ENCODE data around the gene TREM2.

TREM2 gene

GRCh38 chr6:41147917-41148316 lies 15.0 kb downstream of the TREM2 start:
- H2AK5ac ChIP-seq (ENCODE audit: low read depth, low read length): no peak overlapping the region
- no peak overlapping the region for H2BK120ac ChIP-seq (ENCODE audit: low read depth, low read length)
- H4K91ac ChIP-seq (ENCODE audit: low read depth, low read length, poor library complexity): no peak overlapping the region
- WGBS, 2 donors (ENCODE audit: extremely low coverage in 2 of 2, insufficient read length in 2 of 2, insufficient replicate concordance in 1 of 2): no CpG with 5 or more reads among the region's 1 CpG
- H2AFZ ChIP-seq (ENCODE audit: low read length): no peak overlapping the region
- no peak overlapping the region for H3K4me3 ChIP-seq (ENCODE audit: low read length in 2 of 2)
- no peak overlapping the region for H3K9ac ChIP-seq (ENCODE audit: low read depth, low read length, poor library complexity)
- H3K4me2 ChIP-seq (ENCODE audit: insufficient read depth, low read length, poor library complexity, severe bottlenecking): no peak overlapping the region
- DNase-seq (ENCODE audit: low spot score): no peak
- no peak overlapping the region for H2BK12ac ChIP-seq (ENCODE audit: low read length)
- H3K79me1 ChIP-seq (ENCODE audit: low read depth, low read length): no peaks in the 10 kb centered on the region
- no peak overlapping the region for H2BK5ac ChIP-seq (ENCODE audit: low read length)
- H3K27ac ChIP-seq (replicated peaks; ENCODE audit: low read length): no peak overlapping the region
- H3K4me1 ChIP-seq (ENCODE audit: control insufficient read depth in 2 of 2, insufficient read depth in 1 of 2, low read depth in 1 of 2, low read length in 2 of 2): no peaks in the 10 kb centered on the region
- no peak overlapping the region for H3K14ac ChIP-seq (ENCODE audit: low read length)
- H3K27me3 ChIP-seq (ENCODE audit: control insufficient read depth in 3 of 3, insufficient read depth in 3 of 3, low read depth in 1 of 3, low read length in 3 of 3): no peaks in the 10 kb centered on the region
- H3K23ac ChIP-seq (ENCODE audit: low read depth, low read length, poor library complexity): no peak overlapping the region
- no peaks in the 10 kb centered on the region for H3K36me3 ChIP-seq (replicated peaks in 1 of 2; ENCODE audit: control insufficient read depth in 2 of 2, insufficient read depth in 2 of 2, low read length in 2 of 2)
- no peaks in the 10 kb centered on the region for H3K9me3 ChIP-seq (replicated peaks in 1 of 2; ENCODE audit: control insufficient read depth in 2 of 2, insufficient read depth in 1 of 2, low read depth in 1 of 2, low read length in 2 of 2)
- no peak overlapping the region for H3K4ac ChIP-seq (ENCODE audit: low read length)
- H2BK15ac ChIP-seq (ENCODE audit: low read length): no peak overlapping the region
- H4K8ac ChIP-seq (ENCODE audit: low read depth, low read length): no peak overlapping the region
- no peak overlapping the region for H3K18ac ChIP-seq (ENCODE audit: low read length)

- no peak overlapping the region for H3K27ac ChIP-seq (replicated peaks; ENCODE audit: low read length)
- no peak overlapping the region for H3K23ac ChIP-seq (ENCODE audit: low read depth, low read length, poor library complexity)
- DNase-seq (ENCODE audit: low spot score): no peak
- H4K91ac ChIP-seq (ENCODE audit: low read depth, low read length, poor library complexity): no peak overlapping the region
- no peak overlapping the region for H2BK120ac ChIP-seq (ENCODE audit: low read depth, low read length)
- no peak overlapping the region for H3K18ac ChIP-seq (ENCODE audit: low read length)
- H3K9me3 ChIP-seq (replicated peaks in 1 of 2; ENCODE audit: control insufficient read depth in 2 of 2, insufficient read depth in 1 of 2, low read depth in 1 of 2, low read length in 2 of 2): no peaks in the 10 kb centered on the region
- H4K8ac ChIP-seq (ENCODE audit: low read depth, low read length): no peak overlapping the region
- no peak overlapping the region for H2BK5ac ChIP-seq (ENCODE audit: low read length)
- H2AFZ ChIP-seq (ENCODE audit: low read length): no peak overlapping the region
- no peaks in the 10 kb centered on the region for H3K36me3 ChIP-seq (replicated peaks in 1 of 2; ENCODE audit: control insufficient read depth in 2 of 2, insufficient read depth in 2 of 2, low read length in 2 of 2)
- H3K9ac ChIP-seq (ENCODE audit: low read depth, low read length, poor library complexity): no peak overlapping the region
- H2BK15ac ChIP-seq (ENCODE audit: low read length): no peak overlapping the region
- no peak overlapping the region for H3K4me2 ChIP-seq (ENCODE audit: insufficient read depth, low read length, poor library complexity, severe bottlenecking)
- no peaks in the 10 kb centered on the region for H3K79me1 ChIP-seq (ENCODE audit: low read depth, low read length)
- no peak overlapping the region for H3K14ac ChIP-seq (ENCODE audit: low read length)
- no peaks in the 10 kb centered on the region for H3K27me3 ChIP-seq (ENCODE audit: control insufficient read depth in 3 of 3, insufficient read depth in 3 of 3, low read depth in 1 of 3, low read length in 3 of 3)
- no peak overlapping the region for H2BK12ac ChIP-seq (ENCODE audit: low read length)
- peaks cover 4 to 5% of the 10 kb centered on the region in 2 donors for H3K4me1 ChIP-seq (ENCODE audit: control insufficient read depth in 2 of 2, insufficient read depth in 1 of 2, low read depth in 1 of 2, low read length in 2 of 2)
- H2AK5ac ChIP-seq (ENCODE audit: low read depth, low read length): no peak overlapping the region
- H3K4ac ChIP-seq (ENCODE audit: low read length): no peak overlapping the region
- no peak overlapping the region for H3K4me3 ChIP-seq (ENCODE audit: low read length in 2 of 2)
These were observed 26.0 kb downstream of the TREM2 start for GRCh38 chr6:41136911-41137310.

- Histone ChIP-seq H3K79me1 (ENCODE audit: low read depth, low read length) (no peaks in the 10 kb centered on the region), H2BK120ac (ENCODE audit: low read depth, low read length) (no peak overlapping the region), H3K27me3 (ENCODE audit: control insufficient read depth in 3 of 3, insufficient read depth in 3 of 3, low read depth in 1 of 3, low read length in 3 of 3) (no peaks in the 10 kb centered on the region), H3K9ac (ENCODE audit: low read depth, low read length, poor library complexity) (no peak overlapping the region), H4K91ac (ENCODE audit: low read depth, low read length, poor library complexity) (no peak overlapping the region), H3K14ac (ENCODE audit: low read length) (no peak overlapping the region), H3K4me2 (ENCODE audit: insufficient read depth, low read length, poor library complexity, severe bottlenecking) (no peak overlapping the region), H3K18ac (ENCODE audit: low read length) (no peak overlapping the region), H4K8ac (ENCODE audit: low read depth, low read length) (no peak overlapping the region), H3K36me3 (replicated peaks in 1 of 2; ENCODE audit: control insufficient read depth in 2 of 2, insufficient read depth in 2 of 2, low read length in 2 of 2) (no peaks in the 10 kb centered on the region), H3K4me1 (ENCODE audit: control insufficient read depth in 2 of 2, insufficient read depth in 1 of 2, low read depth in 1 of 2, low read length in 2 of 2) (peaks cover under 1 to 5% of the 10 kb centered on the region in 2 donors), H3K23ac (ENCODE audit: low read depth, low read length, poor library complexity) (no peak overlapping the region), H2AFZ (ENCODE audit: low read length) (no peak overlapping the region), H3K4me3 (ENCODE audit: low read length in 2 of 2) (no peak overlapping the region), H3K4ac (ENCODE audit: low read length) (no peak overlapping the region), H2BK15ac (ENCODE audit: low read length) (no peak overlapping the region), H2BK12ac (ENCODE audit: low read length) (no peak overlapping the region), H2BK5ac (ENCODE audit: low read length) (no peak overlapping the region), H2AK5ac (ENCODE audit: low read depth, low read length) (no peak overlapping the region), H3K9me3 (replicated peaks in 1 of 2; ENCODE audit: control insufficient read depth in 2 of 2, insufficient read depth in 1 of 2, low read depth in 1 of 2, low read length in 2 of 2) (no peaks in the 10 kb centered on the region), H3K27ac (replicated peaks; ENCODE audit: low read length) (no peak overlapping the region)
- DNase-seq (ENCODE audit: low spot score): no peak
- WGBS, 2 donors (ENCODE audit: extremely low coverage in 2 of 2, insufficient read length in 2 of 2, insufficient replicate concordance in 1 of 2): no CpG with 5 or more reads among the region's 3 CpGs
These were observed 27.7 kb downstream of the TREM2 start for GRCh38 chr6:41135062-41135832.

GRCh38 chr6:41132254-41132653 lies 30.7 kb downstream of the TREM2 start:
- Histone ChIP-seq H3K27me3 (ENCODE audit: control insufficient read depth in 3 of 3, insufficient read depth in 3 of 3, low read depth in 1 of 3, low read length in 3 of 3) (no peaks in the 10 kb centered on the region), H3K4me1 (ENCODE audit: control insufficient read depth in 2 of 2, insufficient read depth in 1 of 2, low read depth in 1 of 2, low read length in 2 of 2) (no peaks in the 10 kb centered on the region), H3K4ac (ENCODE audit: low read length) (no peak overlapping the region), H3K27ac (replicated peaks; ENCODE audit: low read length) (no peak overlapping the region), H2BK15ac (ENCODE audit: low read length) (no peak overlapping the region), H2BK120ac (ENCODE audit: low read depth, low read length) (no peak overlapping the region), H3K23ac (ENCODE audit: low read depth, low read length, poor library complexity) (no peak overlapping the region), H3K9ac (ENCODE audit: low read depth, low read length, poor library complexity) (no peak overlapping the region), H3K36me3 (replicated peaks in 1 of 2; ENCODE audit: control insufficient read depth in 2 of 2, insufficient read depth in 2 of 2, low read length in 2 of 2) (no peaks in the 10 kb centered on the region), H2BK5ac (ENCODE audit: low read length) (no peak overlapping the region), H4K8ac (ENCODE audit: low read depth, low read length) (no peak overlapping the region), H2AFZ (ENCODE audit: low read length) (no peak overlapping the region), H3K4me2 (ENCODE audit: insufficient read depth, low read length, poor library complexity, severe bottlenecking) (no peak overlapping the region), H4K91ac (ENCODE audit: low read depth, low read length, poor library complexity) (no peak overlapping the region), H3K79me1 (ENCODE audit: low read depth, low read length) (no peaks in the 10 kb centered on the region), H3K4me3 (ENCODE audit: low read length in 2 of 2) (no peak overlapping the region), H2AK5ac (ENCODE audit: low read depth, low read length) (no peak overlapping the region), H2BK12ac (ENCODE audit: low read length) (no peak overlapping the region), H3K18ac (ENCODE audit: low read length) (no peak overlapping the region), H3K14ac (ENCODE audit: low read length) (no peak overlapping the region), H3K9me3 (replicated peaks in 1 of 2; ENCODE audit: control insufficient read depth in 2 of 2, insufficient read depth in 1 of 2, low read depth in 1 of 2, low read length in 2 of 2) (no peaks in the 10 kb centered on the region)
- WGBS, 2 donors (ENCODE audit: extremely low coverage in 2 of 2, insufficient read length in 2 of 2, insufficient replicate concordance in 1 of 2): no CpG with 5 or more reads among the region's 2 CpGs
- DNase-seq (ENCODE audit: low spot score): no peak

Measured in neuronal stem cell (in vitro differentiated cells).